A673 (cell line): ENCODE data around the gene BTBD19. TPM values are rescaled to one million over a fixed set of nuclear protein-coding genes. Genes with fewer than 3 reads are reported as not detected.
A peak's percentile ranks its signal among the peaks of the same experiment; 100 is the strongest.

Experiments used
- BruUV-seq: library from RNA; stranded (reverse); fragments of 400-500 nt; replicated peaks from 2 replicates; lab custom pipeline; 2021; lab: Mats Ljungman, UMichigan
- CTCF ChIA-PET: fragments of 300-600 bp; sonication (Branson Sonifier 250); formaldehyde crosslinking; loops from one replicate; lab custom pipeline; 2022; ENCODE audit warnings: antibody characterized with exemption; lab: Charles Lee
- POLR2A ChIA-PET: fragments of 300-600 bp; sonication (Branson Sonifier 250); formaldehyde crosslinking; loops from one replicate; lab custom pipeline; 2022; ENCODE audit warnings: antibody characterized with exemption; ENCODE audit not compliant: low non-redundant PET; lab: Charles Lee
- DNase-seq: peaks from one replicate; pipeline ENCODE4 v3.0.0-alpha.2; 2015; ENCODE audit warnings: low spot score
- H3K27ac ChIP-seq: fragments of 200-600 bp; sonication (generic); 2 replicates; pipeline ENCODE4 v1.5.1; 2016; ENCODE audit warnings: mixed run types, low read depth, mild to moderate bottlenecking, mixed read lengths, antibody characterized with exemption, low read length; ENCODE audit not compliant: poor library complexity, severe bottlenecking
- H3K27me3 ChIP-seq: fragments of 200-600 bp; sonication (generic); replicated peaks from 2 replicates; pipeline ENCODE4 v1.6.1; 2017; ENCODE audit warnings: mixed run types, low read depth, mild to moderate bottlenecking, mixed read lengths, antibody characterized with exemption, low read length; ENCODE audit not compliant: insufficient read depth, poor library complexity
- H3K36me3 ChIP-seq: fragments of 200-600 bp; sonication (generic); 2 replicates; pipeline ENCODE4 v1.6.1; 2016; ENCODE audit warnings: mixed run types, mild to moderate bottlenecking, mixed read lengths, antibody characterized with exemption, low read length; ENCODE audit not compliant: insufficient read depth, poor library complexity, severe bottlenecking
- H3K4me1 ChIP-seq: fragments of 200-600 bp; sonication (generic); 2 replicates; pipeline ENCODE4 v1.6.1; 2017; ENCODE audit warnings: mixed run types, mild to moderate bottlenecking, mixed read lengths, antibody characterized with exemption, low read length; ENCODE audit not compliant: insufficient read depth, poor library complexity, severe bottlenecking
- H3K4me3 ChIP-seq: fragments of 200-600 bp; sonication (generic); 2 replicates; pipeline ENCODE4 v1.5.1; 2016; ENCODE audit warnings: low read depth, mixed run types, mild to moderate bottlenecking, mixed read lengths, low read length; ENCODE audit not compliant: poor library complexity, severe bottlenecking
- H3K9me3 ChIP-seq: fragments of 200-600 bp; sonication (generic); 2 replicates; pipeline ENCODE4 v1.6.1; 2016; ENCODE audit warnings: mixed run types, low read depth, mild to moderate bottlenecking, mixed read lengths, antibody characterized with exemption, low read length; ENCODE audit not compliant: poor library complexity, severe bottlenecking
- EZH2 ChIP-seq: fragments of 200-600 bp; sonication (generic); IDR thresholded peaks from 2 replicates; pipeline ENCODE4 v1.6.1; 2017; ENCODE audit warnings: borderline replicate concordance, low read depth, mild to moderate bottlenecking, mixed read lengths, antibody characterized with exemption, low read length; ENCODE audit not compliant: poor library complexity, severe bottlenecking
- intact Hi-C: fragments of 100-400 bp; cut with micrococcal nuclease; formaldehyde crosslinking; loops from one replicate; pipeline ENCODE4 v1.10.0; 2022; ENCODE audit not compliant: unreplicated experiment
- total RNA-seq: library from RNA; stranded (reverse); gene quantifications from 2 replicates; pipeline ENCODE4 v1.2.3, GENCODE V29; 2021
- TF ChIP-seq, protein P1 (sequence below): fragments of 300-800, 200-600 bp; sonication (generic); conservative IDR thresholded peaks from 2 replicates; pipeline ENCODE4 v1.5.1; 2017; ENCODE audit warnings: low read depth, mild to moderate bottlenecking, antibody characterized with exemption, low read length, moderate library complexity, mixed read lengths

BTBD19 gene
- total RNA-seq, 1 experiment from 2014 or later: 10.3 TPM

DNA sequence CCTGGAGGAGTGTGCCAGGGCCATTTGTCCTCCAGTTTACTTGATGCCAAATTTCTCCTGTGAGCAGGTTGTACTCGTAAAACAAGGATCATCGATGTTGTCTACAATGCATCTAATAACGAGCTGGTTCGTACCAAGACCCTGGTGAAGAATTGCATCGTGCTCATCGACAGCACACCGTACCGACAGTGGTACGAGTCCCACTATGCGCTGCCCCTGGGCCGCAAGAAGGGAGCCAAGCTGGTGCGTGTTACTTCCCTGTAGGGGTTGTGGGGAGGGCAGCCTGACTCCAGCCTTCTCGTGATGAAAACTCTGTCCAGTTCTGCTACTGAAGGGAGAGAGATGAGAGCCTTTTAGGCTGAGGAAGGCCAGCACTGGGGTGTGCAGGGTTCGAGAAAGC lies 30.8 kb upstream of the BTBD19 start:
- ChIA-PET POLR2A (no interaction called here), CTCF (no interaction called here)
- no peaks in the 10 kb centered on the region for H3K27me3 ChIP-seq
- H3K9me3 ChIP-seq: no peaks in the 10 kb centered on the region
- H3K4me3 ChIP-seq: peak overlapping the region; percentile 90
- TF ChIP-seq, protein P1, sequence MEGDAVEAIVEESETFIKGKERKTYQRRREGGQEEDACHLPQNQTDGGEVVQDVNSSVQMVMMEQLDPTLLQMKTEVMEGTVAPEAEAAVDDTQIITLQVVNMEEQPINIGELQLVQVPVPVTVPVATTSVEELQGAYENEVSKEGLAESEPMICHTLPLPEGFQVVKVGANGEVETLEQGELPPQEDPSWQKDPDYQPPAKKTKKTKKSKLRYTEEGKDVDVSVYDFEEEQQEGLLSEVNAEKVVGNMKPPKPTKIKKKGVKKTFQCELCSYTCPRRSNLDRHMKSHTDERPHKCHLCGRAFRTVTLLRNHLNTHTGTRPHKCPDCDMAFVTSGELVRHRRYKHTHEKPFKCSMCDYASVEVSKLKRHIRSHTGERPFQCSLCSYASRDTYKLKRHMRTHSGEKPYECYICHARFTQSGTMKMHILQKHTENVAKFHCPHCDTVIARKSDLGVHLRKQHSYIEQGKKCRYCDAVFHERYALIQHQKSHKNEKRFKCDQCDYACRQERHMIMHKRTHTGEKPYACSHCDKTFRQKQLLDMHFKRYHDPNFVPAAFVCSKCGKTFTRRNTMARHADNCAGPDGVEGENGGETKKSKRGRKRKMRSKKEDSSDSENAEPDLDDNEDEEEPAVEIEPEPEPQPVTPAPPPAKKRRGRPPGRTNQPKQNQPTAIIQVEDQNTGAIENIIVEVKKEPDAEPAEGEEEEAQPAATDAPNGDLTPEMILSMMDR: no peak
- no peak for TF ChIP-seq EZH2
- intact Hi-C loops: loop anchor here (2.0 to 5.0 kb wide), 2 partner anchors 35 to 63 kb away; no protein-coding TSS in a partner anchor
- no peak for DNase-seq
- BruUV-seq: no TSS peak
- peak overlapping the region; percentile 94 for H3K27ac ChIP-seq
- peaks cover 7% of the 10 kb centered on the region for H3K4me1 ChIP-seq
- peaks cover 65% of the 10 kb centered on the region for H3K36me3 ChIP-seq

DNA sequence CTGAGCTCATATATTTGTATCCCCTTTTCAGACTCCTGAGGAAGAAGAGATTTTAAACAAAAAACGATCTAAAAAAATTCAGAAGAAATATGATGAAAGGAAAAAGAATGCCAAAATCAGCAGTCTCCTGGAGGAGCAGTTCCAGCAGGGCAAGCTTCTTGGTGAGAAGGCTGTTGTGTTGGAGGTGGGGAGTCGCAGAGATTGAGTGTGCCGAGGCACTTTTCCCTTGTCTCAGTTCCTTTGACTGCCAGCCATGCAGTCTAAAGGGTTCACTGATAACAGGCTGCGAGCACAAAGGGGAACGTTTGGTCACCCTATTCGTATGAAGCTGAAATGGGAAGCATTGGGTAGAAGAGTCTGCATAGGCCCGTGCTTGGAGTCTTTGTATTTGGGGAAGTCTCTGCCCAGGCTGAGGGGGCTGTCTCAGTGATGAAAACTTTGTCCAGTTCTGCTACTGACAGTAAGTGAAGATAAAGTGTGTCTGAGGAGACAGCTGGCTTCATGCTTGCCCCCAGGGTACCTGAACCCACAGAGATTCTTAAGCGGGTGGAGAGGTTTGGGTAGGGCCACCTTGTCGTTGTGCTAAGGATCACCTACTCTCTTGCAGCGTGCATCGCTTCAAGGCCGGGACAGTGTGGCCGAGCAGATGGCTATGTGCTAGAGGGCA lies 30.2 kb upstream of the BTBD19 start:
- intact Hi-C loops: loop anchor here (2.0 to 5.0 kb wide), 2 partner anchors 36 to 63 kb away; no protein-coding TSS in a partner anchor
- peak overlapping the region; percentile 94 for H3K27ac ChIP-seq
- peak overlapping the region; percentile 90 for H3K4me3 ChIP-seq
- POLR2A ChIA-PET: no interaction called here
- DNase-seq: no peak
- H3K27me3 ChIP-seq: no peaks in the 10 kb centered on the region
- H3K4me1 ChIP-seq: peaks cover 7% of the 10 kb centered on the region
- CTCF ChIA-PET: no interaction called here
- H3K9me3 ChIP-seq: no peaks in the 10 kb centered on the region
- TF ChIP-seq, protein P1: no peak
- no peak for TF ChIP-seq EZH2
- BruUV-seq: no TSS peak
- peaks cover 65% of the 10 kb centered on the region for H3K36me3 ChIP-seq

GRCh38 chr1:44778705-44779576 lies 29.4 kb upstream of the BTBD19 start:
- Histone ChIP-seq H3K36me3 (peaks cover 65% of the 10 kb centered on the region), H3K4me3 (no peak overlapping the region), H3K9me3 (no peaks in the 10 kb centered on the region), H3K27me3 (no peaks in the 10 kb centered on the region), H3K27ac (no peak overlapping the region), H3K4me1 (peaks cover 7% of the 10 kb centered on the region)
- ChIA-PET POLR2A (no interaction called here), CTCF (no interaction called here)
- DNase-seq: no peak
- BruUV-seq: no TSS peak
- intact Hi-C loops: loop anchor here (5.0 kb wide), 1 partner anchor 37 kb away; no protein-coding TSS in a partner anchor
- TF ChIP-seq, protein P1: no peak
- TF ChIP-seq EZH2: no peak
